HepG2 (cell line): ENCODE measurements around the gene KRT34. TPM values are rescaled to one million over a fixed set of nuclear protein-coding genes. Genes with fewer than 3 reads are reported as not detected.

Source experiments
- FOXA1 ChIP-seq, 2 experiments: fragments of 450-650 bp in 1 of 2; sonication (generic) in 1 of 2; formaldehyde crosslinking in 1 of 2; IDR thresholded peaks; 2 replicates each; pipeline versions ENCODE4 v1.4.0 to v1.6.1; 2016 to 2020; ENCODE audit warnings: missing genetic modification reagents in 1 of 2
- KIAA2018 ChIP-seq: sonication (generic); formaldehyde crosslinking; IDR thresholded peaks from 2 replicates; pipeline ENCODE4 v1.5.0; 2020; ENCODE audit warnings: mild to moderate bottlenecking, missing genetic modification reagents, borderline replicate concordance
- RBM22 ChIP-seq: fragments of 200-400 bp; formaldehyde crosslinking; optimal IDR thresholded peaks from 2 replicates; pipeline ENCODE3; 2017; ENCODE audit warnings: mild to moderate bottlenecking, low read length, moderate library complexity
- TP53 ChIP-seq: sonication (generic); formaldehyde crosslinking; conservative IDR thresholded peaks from 2 replicates; pipeline ENCODE4 v1.4.0; 2020; ENCODE audit warnings: missing genetic modification reagents
- ZHX2 ChIP-seq, 2 experiments: sonication (generic) in 1 of 2; formaldehyde crosslinking in 1 of 2; IDR thresholded peaks; 2 replicates each; pipeline versions ENCODE4 v1.6.1 to v1.9.0; 2014 to 2022; ENCODE audit warnings: antibody characterized with exemption in 1 of 2, borderline replicate concordance in 1 of 2, inconsistent platforms in 1 of 2, low read depth in 1 of 2, missing genetic modification reagents in 1 of 2
- ZMYM3 ChIP-seq: sonication (generic); formaldehyde crosslinking; IDR thresholded peaks from 2 replicates; pipeline ENCODE4 v1.5.1; 2020; ENCODE audit warnings: mild to moderate bottlenecking, missing genetic modification reagents
- ZNF17 ChIP-seq: sonication (generic); formaldehyde crosslinking; IDR thresholded peaks from 2 replicates; pipeline ENCODE4 v1.5.0; 2020; ENCODE audit warnings: mild to moderate bottlenecking, missing genetic modification reagents
- ZNF251 ChIP-seq: sonication (generic); formaldehyde crosslinking; IDR thresholded peaks from 2 replicates; pipeline ENCODE4 v1.9.0; 2021; ENCODE audit warnings: mild to moderate bottlenecking, missing genetic modification reagents
- polyA plus RNA-seq, 8 experiments: library from polyadenylated mRNA; depleted of rRNA in 3 of 8; stranded (reverse) in 7 of 8; unstranded in 1 of 8; fragments of >200 nt; fragmentation: Illumina TruSeq in 4 of 8; extraction: Trizol in 4 of 8; gene quantifications; 2 replicates each; pipeline versions ENCODE4 v1.2.1 to v1.2.3, GENCODE V29; 2011 to 2016; ENCODE audit warnings: low read depth in 4 of 8, missing spikeins in 1 of 8, mixed read lengths in 1 of 8; ENCODE audit not compliant: insufficient read depth in 1 of 8
- total RNA-seq, 5 experiments: library from RNA; depleted of rRNA; stranded (reverse); fragments of >200 nt; fragmentation: Illumina TruSeq; extraction: Trizol; gene quantifications; 2 replicates each; pipeline ENCODE4 v1.2.3, GENCODE V29; 2016; ENCODE audit warnings: low read depth in 1 of 5
- TF ChIP-seq, protein P1 (sequence below): IDR thresholded peaks from 2 replicates; pipeline ENCODE4 v1.6.1; 2016; ENCODE audit warnings: low read depth, control low read depth

KRT34 gene
- total and polyA plus RNA-seq, 2 of the 13 experiments (the other 11 are each of a cell fraction or from before 2014, with no cell fraction given): not detected

- TF ChIP-seq RBM22 (no peak), KIAA2018 (no peak), ZNF251 (CRISPR knock-in tag) (no peak), ZNF17 (CRISPR knock-in tag) (peak; percentile 29; the same call in 1 of the 2 replicates), TP53 (CRISPR knock-in tag) (no peak), ZMYM3 (CRISPR knock-in tag) (peak; percentile 73), FOXA1 (IDR thresholded peaks at IDR 0.05) (no peak), FOXA1 (CRISPR knock-in tag; IDR thresholded peaks at IDR 0.05) (no peak), ZHX2 (IDR thresholded peaks at IDR 0.05; ENCODE audit: low read depth) (no peak), ZHX2 (CRISPR knock-in tag; IDR thresholded peaks at IDR 0.05; ENCODE audit: borderline replicate concordance) (no peak)
- TF ChIP-seq, protein P1, sequence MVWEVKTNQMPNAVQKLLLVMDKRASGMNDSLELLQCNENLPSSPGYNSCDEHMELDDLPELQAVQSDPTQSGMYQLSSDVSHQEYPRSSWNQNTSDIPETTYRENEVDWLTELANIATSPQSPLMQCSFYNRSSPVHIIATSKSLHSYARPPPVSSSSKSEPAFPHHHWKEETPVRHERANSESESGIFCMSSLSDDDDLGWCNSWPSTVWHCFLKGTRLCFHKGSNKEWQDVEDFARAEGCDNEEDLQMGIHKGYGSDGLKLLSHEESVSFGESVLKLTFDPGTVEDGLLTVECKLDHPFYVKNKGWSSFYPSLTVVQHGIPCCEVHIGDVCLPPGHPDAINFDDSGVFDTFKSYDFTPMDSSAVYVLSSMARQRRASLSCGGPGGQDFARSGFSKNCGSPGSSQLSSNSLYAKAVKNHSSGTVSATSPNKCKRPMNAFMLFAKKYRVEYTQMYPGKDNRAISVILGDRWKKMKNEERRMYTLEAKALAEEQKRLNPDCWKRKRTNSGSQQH: no peak
Measured at GRCh38 chr17:41415833-41416335, 33.8 kb upstream of the KRT34 start (continued).
